ENCODE data around the gene PRSS36.
"Not testable (repeated sequence)": the region's sequence is repeated elsewhere in the genome, so short reads cannot be mapped to it uniquely, and the experiment has no call there.

Gene PRSS36

DNA sequence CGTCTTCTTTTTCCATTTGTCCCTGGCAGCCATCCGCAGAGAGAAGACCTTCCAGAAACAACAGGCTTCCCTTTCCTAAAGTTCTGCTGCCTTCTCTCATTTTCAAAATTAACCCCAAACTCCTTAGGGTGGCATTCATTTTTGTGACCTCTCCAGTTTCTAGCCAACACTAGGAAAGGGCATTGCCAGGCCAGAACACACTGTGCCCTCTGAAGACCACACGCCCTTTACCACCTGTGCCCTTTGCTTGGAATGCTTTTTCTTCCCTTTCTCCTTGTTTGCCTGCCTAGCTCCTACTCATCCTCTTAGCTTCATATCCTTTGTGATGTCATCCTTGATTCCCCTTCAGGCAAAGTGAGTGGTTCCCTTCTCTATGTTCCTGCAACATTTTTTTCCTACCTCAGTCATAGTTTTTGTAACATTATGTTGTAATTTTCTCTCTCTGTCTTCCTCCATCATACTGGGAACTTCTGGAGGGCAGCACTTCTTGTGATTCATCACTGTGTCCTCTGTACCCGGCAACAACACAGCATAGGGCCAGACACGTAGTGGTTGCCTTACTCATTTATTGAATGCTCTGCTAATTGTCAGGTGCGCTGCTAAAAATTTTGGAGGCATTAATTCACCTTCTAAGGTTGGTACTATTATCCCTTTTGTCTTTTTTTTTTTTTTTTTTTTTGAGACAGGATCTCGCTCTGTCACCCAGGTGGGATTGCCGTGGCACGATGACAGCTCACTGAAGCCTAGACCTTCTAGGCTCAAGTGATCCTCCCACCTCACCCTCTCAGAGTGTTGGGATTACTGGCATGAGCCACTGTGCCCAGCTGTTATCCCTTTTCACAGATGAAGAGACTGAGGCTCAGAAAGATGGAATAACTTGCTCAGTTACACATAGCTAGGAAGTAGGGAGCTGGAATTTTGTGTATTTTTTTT is 31.4 kb downstream of the PRSS36 start:
- DNase-seq, result no peak

DNA sequence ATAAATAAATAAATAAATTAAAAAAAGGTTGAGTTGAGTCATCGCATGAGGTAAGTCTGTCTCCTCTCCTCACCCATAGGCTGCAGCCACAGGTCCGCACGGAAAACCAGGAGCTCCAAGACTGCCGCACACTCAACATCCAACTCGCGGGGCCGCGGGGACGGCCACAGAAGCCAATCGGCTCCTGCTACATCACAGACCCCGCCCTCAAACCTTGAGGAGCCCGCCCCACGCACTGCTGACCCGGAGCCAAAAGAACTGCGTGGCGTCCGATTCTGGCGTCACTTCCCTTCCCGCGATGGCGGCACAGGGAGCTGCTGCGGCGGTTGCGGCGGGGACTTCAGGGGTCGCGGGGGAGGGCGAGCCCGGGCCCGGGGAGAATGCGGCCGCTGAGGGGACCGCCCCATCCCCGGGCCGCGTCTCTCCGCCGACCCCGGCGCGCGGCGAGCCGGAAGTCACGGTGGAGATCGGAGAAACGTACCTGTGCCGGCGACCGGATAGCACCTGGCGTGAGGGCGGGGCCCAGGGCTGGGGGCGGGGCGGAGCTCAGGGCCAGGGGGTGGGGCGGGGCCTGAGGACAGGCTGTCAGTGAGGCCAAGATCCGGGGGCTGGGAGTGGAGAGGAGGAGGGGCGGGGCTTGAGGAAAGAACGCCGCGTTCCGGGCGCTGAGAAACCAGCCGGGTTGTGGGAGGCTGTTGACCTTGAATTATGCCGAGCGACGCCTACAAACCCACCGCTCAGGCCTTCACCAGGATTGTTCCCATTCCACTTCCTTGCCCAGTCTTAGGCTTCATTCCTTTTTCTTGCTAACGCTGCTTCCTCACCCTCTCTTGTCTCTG is 32.3 kb downstream of the PRSS36 start, which contains the start of gene KAT8:
Gene KAT8 (plus strand): TSS at position 281 of the 839 bp plus-strand sequence. CDS start 18 bp downstream, at position 299.
- DNase-seq, result peak; percentile 98

DNA sequence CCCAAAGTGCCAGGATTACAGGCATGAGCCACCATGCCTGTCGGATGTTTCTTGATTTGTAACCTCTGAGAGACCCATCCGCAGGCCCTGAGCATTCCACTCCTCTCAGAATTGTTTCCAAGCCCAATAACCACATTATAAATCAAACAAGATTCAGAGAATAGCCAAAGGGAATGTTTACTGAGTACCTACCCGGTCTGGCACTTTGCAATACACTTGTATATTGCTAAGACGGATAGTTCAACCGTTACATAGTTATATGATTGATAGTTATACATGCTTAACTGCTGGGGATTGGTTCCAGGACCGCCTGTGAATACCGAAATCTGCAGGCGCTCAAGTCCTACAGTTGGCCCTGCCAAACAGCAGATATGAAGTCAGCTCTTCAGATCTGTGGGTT is 35.4 kb downstream of the PRSS36 start:
- DNase-seq, result no peak

DNA sequence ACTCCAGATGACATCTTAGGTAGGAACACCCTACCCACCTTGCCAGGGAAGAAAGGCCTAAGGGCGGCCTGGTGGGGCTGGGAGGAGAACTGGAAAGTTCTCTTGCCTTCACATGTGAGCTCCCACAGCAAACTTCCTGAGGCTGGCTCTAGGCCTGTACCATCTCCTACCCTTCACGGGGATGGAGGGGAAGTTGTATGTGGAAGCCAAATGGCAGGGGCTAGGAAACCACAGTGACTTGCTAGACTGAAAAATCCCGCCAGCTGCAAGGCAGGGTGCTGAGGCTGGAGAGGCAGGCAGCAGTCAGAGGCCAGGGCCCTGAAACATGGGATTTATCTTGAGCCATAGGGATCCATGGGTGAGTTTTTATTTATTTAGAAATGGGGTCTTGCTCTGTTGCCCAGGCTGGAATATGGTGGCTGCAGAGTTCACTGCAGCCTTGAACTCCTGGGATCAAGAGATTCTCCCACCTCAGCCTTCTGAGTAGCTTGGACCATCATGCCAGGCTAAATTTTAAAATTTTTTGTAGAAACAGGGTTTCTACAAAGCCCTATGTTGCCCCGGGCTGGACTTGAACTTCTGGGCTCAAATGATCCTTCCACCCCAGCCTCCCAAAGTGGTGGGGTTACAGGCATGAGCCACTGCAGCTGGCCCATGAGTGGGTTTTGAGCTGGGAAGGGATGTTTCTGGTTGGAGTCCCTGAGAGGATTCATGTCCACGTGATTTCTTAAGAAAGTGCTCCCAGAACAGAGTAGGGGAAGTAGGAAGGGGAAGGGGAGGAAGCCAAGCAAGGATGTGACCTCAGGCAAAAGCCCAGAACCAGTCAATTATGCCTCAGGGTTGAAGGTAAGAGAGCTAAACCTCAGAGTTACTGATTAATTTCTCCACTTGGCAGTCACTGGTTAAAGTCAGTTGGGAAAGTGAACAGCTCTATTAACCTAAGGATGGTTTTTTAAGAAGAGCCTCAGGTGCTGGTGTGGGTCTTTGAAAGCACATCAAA is 36.4 kb downstream of the PRSS36 start:
- DNase-seq, result no peak

DNA sequence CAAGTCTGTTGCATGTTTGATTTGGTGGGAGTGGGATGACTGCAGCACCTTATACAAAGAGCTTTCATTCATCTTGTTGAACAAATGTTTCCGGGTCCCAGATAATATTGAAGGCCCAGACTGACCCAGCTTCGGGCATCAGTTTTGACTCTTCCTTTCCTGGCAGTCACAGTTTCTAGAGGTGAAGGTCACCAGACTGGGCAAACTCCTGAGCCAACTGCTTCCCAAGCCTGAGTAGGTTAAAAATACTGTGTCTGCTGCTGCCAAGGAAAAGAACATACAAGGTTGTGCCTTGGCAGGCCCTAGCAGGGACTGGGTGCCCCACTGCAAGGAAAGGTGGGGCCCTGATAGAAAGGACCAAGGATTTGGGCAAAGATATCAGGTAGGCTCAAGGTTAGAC is 37.2 kb downstream of the PRSS36 start:
- DNase-seq, result no peak

DNA sequence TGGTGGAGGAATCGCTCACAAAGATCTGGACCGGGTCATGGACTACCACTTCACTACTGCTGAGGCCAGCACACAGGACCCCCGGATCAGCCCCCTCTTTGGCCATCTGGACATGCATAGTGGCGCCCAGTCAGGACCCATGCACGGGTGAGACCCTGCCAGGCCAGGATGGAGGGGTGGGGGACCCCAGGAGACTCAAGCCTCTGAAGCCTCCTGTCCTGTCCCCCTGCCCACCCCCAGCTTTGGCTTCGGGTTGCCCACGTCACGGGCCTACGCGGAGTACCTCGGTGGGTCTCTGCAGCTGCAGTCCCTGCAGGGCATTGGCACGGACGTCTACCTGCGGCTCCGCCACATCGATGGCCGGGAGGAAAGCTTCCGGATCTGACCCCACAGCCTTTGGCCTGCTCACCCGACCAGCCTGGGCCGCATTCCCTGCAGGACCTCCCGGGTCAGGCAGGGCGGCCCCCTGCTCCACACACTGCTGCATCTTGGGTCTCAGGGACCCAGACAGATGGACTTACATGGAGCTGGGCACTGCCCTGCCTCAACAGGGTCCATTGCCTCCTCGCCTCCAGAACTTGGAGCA is 37.9 kb downstream of the PRSS36 start:
- DNase-seq, result no peak

DNA sequence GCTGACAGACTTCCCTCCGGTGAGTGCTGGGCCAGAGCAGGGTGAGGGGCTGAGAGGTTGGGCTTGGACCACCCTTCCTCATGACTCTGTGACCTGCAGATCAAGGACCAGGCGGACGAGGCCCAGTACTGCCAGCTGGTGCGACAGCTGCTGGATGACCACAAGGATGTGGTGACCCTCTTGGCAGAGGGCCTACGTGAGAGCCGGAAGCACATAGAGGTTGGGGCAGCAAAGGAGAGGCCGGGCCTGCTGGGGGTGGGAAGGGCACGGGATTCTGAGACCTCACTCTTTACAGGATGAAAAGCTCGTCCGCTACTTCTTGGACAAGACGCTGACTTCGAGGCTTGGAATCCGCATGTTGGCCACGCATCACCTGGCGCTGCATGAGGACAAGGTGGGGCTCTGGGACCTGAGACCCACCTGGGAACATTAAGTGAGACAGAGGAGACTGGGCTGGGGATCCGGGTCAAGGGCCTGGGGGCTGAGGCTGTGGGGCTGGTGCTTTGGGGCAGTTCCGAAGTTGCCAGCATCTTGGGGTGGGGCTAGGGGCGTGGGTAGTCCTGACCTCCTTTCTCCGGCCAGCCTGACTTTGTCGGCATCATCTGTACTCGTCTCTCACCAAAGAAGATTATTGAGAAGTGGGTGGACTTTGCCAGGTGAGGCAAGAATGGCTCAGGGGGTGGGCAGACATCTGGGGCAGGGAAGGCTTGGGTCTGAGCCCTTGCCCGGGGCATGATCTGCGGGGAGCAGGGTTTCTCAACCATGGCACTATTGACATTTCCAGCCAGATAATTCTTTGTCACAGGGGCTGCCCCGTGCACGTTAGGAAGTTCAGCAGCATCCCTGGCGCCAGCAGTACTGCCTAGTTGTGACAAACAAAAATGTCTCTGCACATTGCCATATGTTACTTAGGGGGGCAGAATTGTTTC is 39.5 kb downstream of the PRSS36 start:
- DNase-seq, result no peak

DNA sequence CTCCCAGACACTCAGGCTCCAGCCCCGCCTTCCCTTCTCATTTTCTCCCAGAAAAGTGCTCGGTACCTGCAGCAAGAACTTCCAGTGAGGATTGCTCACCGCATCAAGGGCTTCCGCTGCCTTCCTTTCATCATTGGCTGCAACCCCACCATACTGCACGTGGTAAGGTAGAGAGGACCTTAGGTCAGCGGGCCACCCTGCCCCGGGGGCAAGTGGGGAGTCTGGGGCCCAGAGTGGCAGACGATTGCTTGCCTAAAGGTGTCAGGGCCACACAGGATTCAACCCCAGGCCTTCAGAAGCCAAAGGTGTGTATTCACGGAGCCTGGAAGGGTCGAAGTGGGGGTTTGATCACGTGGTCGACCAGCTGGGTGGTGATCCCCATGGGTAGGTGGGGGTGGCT is 40.2 kb downstream of the PRSS36 start:
- DNase-seq, result no peak

DNA sequence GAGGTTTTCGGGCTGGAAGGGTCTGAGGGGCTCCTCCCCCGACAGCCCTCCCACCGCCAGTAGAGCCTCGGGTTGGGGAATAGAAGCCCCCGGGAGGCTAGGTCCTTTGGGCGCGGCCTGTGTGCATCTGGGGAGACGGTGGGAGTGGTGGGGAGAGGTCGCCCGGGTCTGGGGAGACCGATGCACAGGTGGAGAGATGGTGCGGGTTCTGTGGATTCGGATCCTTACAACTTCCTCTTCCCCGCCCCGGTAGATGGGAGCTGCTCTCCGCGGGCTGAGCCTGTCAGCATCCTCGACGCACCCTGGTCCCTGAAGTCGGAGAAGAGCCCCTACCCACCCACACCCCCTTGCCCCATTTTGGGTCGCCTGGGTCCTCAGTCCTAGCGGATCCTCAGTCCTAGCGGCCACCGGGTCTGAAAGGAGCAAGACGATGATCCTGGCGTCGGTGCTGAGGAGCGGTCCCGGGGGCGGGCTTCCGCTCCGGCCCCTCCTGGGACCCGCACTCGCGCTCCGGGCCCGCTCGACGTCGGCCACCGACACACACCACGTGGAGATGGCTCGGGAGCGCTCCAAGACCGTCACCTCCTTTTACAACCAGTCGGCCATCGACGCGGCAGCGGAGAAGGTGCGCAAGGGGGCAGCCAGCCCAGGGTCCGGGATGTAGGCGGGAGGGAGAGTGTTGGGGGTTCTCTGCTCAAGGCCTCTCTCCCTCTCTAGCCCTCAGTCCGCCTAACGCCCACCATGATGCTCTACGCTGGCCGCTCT is 40.9 kb downstream of the PRSS36 start:
- DNase-seq, result no peak

DNA sequence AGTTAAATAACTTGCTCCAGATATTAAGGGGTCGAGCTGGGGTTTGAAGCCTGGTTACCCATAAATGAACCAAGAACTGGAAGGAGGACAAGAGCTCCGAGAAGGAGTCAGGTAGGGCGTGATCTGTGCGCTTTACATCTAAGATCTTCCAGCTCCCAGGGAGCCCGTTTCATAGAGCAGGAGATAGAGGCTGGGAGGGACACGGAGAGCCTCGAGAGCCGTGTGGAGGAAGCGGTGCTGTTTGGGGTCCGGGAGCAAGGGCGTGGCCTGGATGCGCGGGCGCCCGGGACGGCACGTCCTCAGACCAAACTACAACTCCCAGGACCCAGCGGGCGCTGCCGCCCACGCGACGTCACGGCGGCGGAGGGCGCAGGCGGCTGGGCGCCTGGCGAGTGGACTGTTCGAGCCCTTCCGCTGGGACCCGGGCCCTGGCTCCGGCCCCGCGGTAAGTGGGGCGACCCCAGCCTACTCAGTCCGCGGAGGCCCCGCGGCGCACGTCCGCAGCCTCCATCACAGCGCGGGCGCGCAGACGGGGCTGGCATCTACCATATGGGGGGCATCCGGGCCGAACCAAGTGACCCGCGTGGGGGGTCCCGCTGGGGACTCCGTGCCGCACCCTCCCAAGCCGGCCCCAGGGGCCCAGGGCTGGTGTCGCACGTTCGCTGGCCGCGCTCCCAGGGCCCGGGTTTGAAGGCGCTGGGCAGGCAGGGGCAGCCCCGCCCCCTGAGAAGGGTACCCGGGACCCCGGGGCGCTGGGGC is 41.7 kb downstream of the PRSS36 start, which contains the start of gene BCKDK:
Gene BCKDK (plus strand): TSS at position 352 of the 759 bp plus-strand sequence. CDS start 838 bp downstream, outside the sequence.
- DNase-seq, result peak; percentile 77

DNA sequence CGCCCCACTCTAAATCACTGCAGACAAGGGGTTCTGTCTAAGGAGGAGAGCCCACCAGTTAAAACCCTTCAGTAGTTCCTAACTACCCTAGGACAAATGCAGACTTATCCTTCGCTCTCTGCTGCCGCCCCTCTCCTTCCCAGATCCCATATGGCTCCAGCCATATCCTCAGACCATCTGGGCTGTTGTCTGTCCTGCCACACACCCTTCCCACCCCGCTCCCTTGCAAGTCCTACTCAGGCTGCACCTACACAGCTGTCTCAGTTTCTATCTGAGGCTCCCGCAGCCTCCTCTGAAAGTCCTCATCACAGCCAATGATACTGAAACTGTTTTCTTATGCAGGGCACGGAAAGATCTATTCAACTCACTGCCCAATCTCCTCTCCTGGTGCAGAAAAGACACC is 42.4 kb downstream of the PRSS36 start:
- no peak for DNase-seq

DNA sequence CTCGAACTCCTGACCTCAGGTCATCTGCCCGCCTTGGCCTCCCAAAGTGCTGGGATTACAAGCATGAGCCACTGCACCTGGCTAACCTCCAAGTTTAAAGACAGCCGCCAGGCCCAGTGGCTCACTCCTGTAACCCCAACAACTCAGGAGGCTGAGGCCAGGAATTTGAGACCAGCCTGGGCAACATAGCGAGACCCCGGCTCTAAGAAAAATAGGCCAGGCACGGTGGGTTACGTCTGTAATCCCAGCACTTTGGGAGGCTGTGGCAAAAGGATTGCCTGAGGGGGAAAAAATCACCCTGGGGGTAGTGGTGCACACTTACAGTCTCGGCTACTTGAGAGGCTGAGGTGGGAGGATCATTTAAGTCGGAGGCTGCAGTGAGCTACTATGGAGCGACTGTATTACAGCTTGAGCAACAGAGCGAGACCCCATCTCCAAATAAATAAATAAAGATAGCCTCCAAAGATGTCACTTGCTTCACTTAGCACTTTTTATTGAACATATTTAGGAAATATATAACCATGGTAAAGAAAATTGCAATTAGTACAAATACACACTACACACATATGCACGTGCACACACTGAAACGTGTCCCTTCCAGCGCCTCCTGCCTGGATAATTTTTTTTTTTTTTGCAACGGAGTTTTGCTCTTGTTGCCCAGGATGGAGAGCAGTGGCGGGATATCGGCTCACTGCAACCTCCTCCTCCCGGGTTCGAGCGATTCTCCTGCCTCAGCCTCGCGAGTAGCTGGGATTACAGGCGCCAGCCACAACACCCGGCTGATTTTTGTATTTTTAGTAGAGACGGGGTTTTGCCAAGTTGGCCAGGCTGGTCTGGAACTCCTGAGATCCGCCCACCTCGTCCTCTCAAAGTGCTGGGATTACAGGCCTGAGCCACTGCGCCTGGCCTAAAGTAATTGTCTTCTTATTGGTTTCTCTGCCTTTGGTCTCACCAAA is 43.1 kb downstream of the PRSS36 start:
- DNase-seq, result no peak

DNA sequence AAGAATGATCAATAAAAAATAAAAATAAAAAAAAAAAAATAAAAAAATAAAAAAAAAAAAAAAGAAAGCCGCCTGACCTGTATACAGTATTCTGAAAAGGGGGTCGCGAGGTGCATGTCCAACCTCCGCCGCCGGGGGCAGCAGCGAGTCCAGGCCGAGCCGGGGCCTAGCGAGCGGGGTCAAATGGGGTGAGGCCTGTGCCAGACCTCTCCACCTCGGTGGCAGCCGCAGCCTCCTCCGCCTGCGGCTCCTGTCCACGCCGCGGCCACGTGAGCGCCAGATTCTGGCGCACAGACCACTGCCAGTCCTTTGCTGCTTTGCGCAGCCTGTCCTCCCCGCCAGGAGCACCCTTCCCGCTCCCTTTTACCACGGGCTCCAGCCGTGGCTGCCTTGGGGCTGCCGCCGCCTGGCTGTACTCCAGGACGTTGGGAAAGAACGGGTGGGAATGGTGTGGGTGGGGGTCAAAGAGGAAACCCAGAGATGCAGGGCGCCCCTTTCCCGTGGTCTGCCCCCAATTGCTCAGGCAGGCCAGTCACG is 44.1 kb downstream of the PRSS36 start:
- peak; percentile 80 for DNase-seq

DNA sequence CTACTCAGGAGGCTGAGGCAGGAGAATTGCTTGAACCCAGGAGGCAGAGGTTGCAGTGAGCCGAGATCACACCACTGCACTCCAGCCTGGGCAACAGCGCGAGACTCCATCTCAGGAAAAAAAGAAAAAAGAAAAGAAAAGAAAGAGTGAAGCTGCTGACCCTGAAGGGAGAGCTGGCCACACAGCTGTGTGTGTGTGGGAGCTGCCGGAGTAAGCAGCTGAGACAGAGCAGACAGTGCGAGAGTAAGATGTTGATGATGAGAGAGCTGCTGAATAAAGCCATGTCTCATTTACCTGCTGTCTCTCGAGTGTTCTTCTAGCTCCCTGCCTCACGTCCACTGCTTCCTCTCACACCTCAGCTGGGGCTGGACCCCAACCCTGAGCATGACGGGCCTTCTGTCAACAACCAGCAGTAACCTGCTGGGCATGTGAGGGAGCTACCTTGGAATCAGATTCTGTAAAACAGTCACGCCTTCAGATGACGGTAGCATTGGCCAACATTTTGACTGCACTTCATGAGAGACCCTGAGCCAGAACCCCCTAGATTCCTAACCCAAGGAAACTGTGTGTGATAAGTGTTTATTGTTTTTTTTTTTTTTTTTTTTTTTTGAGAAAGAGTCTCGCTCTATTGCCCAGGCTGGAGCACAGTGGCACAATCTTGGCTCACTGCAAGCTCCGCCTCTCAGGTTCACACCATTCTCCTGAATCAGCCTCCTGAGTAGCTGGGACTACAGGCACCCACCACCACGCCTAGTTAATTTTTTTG is 48.8 kb downstream of the PRSS36 start:
- DNase-seq, result not testable (repeated sequence)

DNA sequence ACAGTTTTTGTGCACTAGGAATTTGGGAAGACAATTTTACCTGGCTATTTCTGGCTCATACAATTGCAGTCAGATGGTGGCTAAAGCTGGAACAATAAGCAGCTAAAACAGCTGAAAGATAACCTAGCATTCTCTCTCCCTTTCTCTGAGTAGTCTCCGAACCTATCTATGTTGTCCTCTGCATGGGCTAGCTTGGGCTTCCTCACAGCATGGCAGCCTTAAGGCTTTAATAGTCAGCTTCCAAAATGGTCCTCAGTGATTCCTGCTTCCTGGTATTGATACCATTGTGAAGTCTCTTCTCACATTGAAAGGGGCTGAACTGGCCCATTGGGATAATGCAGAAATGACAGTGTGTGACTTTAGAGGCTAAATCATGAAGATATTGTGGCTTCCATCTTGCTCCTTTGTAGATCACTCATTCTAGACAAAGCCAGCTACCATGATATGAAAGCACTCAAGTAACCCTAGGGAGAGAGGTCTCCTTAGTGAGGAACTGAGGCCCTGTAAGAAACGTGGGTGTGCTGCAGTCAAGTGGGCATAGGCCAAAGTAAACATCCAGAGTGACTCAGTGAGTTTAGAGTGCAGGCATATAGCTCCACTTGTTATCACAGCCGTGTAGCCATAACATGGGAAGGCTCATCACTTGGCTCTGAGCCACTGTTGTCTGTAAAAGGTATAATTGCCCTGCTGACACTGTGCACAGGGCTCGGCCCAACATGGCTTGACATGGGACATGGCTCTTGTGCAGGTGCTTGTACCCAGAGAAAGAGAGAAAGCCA is 49.8 kb downstream of the PRSS36 start:
- no peak for DNase-seq

Measured in activated naive CD4-positive, alpha-beta T cell treated with anti-CD3 and anti-CD28 coated beads, Interleukin-2, amount 50 U/mL, for 16 hours (primary cell).